Measurements from ENCODE around the gene PTPRJ. TPM values are rescaled to one million over a fixed set of nuclear protein-coding genes. Genes with fewer than 3 reads are reported as not detected.

Gene PTPRJ
- total and polyA plus RNA-seq, 2 of the 4 experiments (the other 2 are of a cell fraction): 5.6 to 14.9 TPM

- CTCF ChIA-PET: no interaction called here
- dilution Hi-C loops (cut with HindIII; ENCODE audit: low sequenced_read_pairs, unreplicated experiment) (no loop called here), intact Hi-C loops (cut with micrococcal nuclease) (no loop called here), in situ Hi-C loops (cut with MboI; ENCODE audit: low sequenced_read_pairs) (no loop called here)
- H2BK15ac ChIP-seq (ENCODE audit: low read depth, low read length): no peak overlapping the region
- H3K4me3 ChIP-seq (ENCODE audit: insufficient read depth, low read depth, low read length): no peak overlapping the region
- H3K56ac ChIP-seq (ENCODE audit: extremely low read depth, insufficient read depth, low read length): no peak overlapping the region
- no peak overlapping the region for H3K9ac ChIP-seq (ENCODE audit: low read depth, low read length)
- H3K4me2 ChIP-seq (ENCODE audit: low read depth, low read length): no peak overlapping the region
- H3K23ac ChIP-seq (ENCODE audit: low read depth, low read length): no peak overlapping the region
- H2BK20ac ChIP-seq (ENCODE audit: low read depth, low read length): no peak overlapping the region
- H3K14ac ChIP-seq (replicated peaks; ENCODE audit: low read depth, low read length): no peak overlapping the region
- no peaks in the 10 kb centered on the region for H3K4me1 ChIP-seq (ENCODE audit: control insufficient read depth, insufficient read depth, low read length)
- H3K27ac ChIP-seq (ENCODE audit: insufficient read depth, low read length): no peak overlapping the region
- H3K9me1 ChIP-seq (ENCODE audit: insufficient read depth, low read length): no peaks in the 10 kb centered on the region
- no peaks in the 10 kb centered on the region for H4K20me1 ChIP-seq (ENCODE audit: insufficient read depth, low read length)
- no peaks in the 10 kb centered on the region; the same call in 1 of the 2 replicates for H3K27me3 ChIP-seq (ENCODE audit: control insufficient read depth, insufficient read depth, low read length)
- no peak overlapping the region for H2AK5ac ChIP-seq (ENCODE audit: low read depth, low read length)
- no peak overlapping the region for H2AK9ac ChIP-seq (replicated peaks; ENCODE audit: low read depth, low read length, poor library complexity)
- no peak overlapping the region for H4K5ac ChIP-seq (ENCODE audit: low read depth, low read length)
- BruUV-seq (replicated peaks): no TSS peak
- POLR2A ChIA-PET (ENCODE audit: unreplicated experiment): no interaction called here
- H3K18ac ChIP-seq (ENCODE audit: low read depth, low read length): no peak overlapping the region
- no peak for DNase-seq
- H3K36me3 ChIP-seq (ENCODE audit: control insufficient read depth, insufficient read depth, low read length): no peaks in the 10 kb centered on the region
- no peak overlapping the region for H2BK120ac ChIP-seq (ENCODE audit: low read depth, low read length)
- no peak for ATAC-seq (ENCODE audit: low read depth)
- no peaks in the 10 kb centered on the region for H3K9me3 ChIP-seq (ENCODE audit: control insufficient read depth, insufficient read depth, low read length)
- no peak overlapping the region for H2AFZ ChIP-seq (replicated peaks; ENCODE audit: low read length, poor library complexity)
- H2BK5ac ChIP-seq (ENCODE audit: low read depth, low read length, poor library complexity, severe bottlenecking): no peak overlapping the region
- TF ChIP-seq NFE2L2 (IDR thresholded peaks at IDR 0.05; ENCODE audit: low read depth, low read length) (no peak), RFX5 (IDR thresholded peaks at IDR 0.05; ENCODE audit: low read depth, low read length) (no peak), CEBPB (IDR thresholded peaks at IDR 0.05; ENCODE audit: low read depth, low read length) (no peak)
- WGBS, 2 experiments (ENCODE audit: extremely low coverage in 2 of 2, insufficient read length in 1 of 2): no CpG with 5 or more reads among the region's 2 CpGs
- no peak overlapping the region for H4K8ac ChIP-seq (ENCODE audit: low read depth in 2 of 2, low read length in 2 of 2)
- H4K91ac ChIP-seq (ENCODE audit: insufficient read depth, low read depth, low read length): no peak overlapping the region
- no peaks in the 10 kb centered on the region for H3K79me1 ChIP-seq (ENCODE audit: low read depth in 1 of 2, low read length in 2 of 2)
- no peak overlapping the region for H3K4ac ChIP-seq (ENCODE audit: low read depth, low read length)
These were observed 227.5 kb downstream of the PTPRJ start for GRCh38 chr11:48207881-48208280.
